Neutrophil (primary cell): Measurements from ENCODE around the gene HTR2B.

Experiments
- H3K27ac ChIP-seq: fragments of 200-600 bp; sonication (generic); 2 replicates; pipeline ENCODE4 v1.5.1; 2016; ENCODE audit warnings: mild to moderate bottlenecking, moderate library complexity
- H3K27me3 ChIP-seq: fragments of 200-600 bp; sonication (generic); 2 replicates; pipeline ENCODE4 v1.6.0; 2016; ENCODE audit warnings: mild to moderate bottlenecking
- H3K36me3 ChIP-seq: fragments of 200-600 bp; sonication (generic); 2 replicates; pipeline ENCODE4 v1.5.1; 2017
- H3K4me1 ChIP-seq, 2 experiments: fragments of 200-600 bp in 1 of 2; sonication (generic) in 1 of 2; 1 replicate in 1 of 2; 2 replicates in 1 of 2; pipeline versions ENCODE4 v1.5.1 to v1.6.1; 2013 to 2016; ENCODE audit warnings: low read depth in 1 of 2, low read length in 1 of 2, mild to moderate bottlenecking in 1 of 2, moderate library complexity in 1 of 2; ENCODE audit not compliant: control insufficient read depth in 1 of 2, insufficient read depth in 1 of 2
- H3K4me3 ChIP-seq, 2 experiments: fragments of 200-600 bp in 1 of 2; sonication (generic) in 1 of 2; 1 replicate in 1 of 2; 2 replicates in 1 of 2; pipeline ENCODE4 v1.5.1; 2013 to 2016; ENCODE audit warnings: low read depth in 1 of 2, low read length in 1 of 2, mild to moderate bottlenecking in 1 of 2, moderate library complexity in 1 of 2
- H3K9me3 ChIP-seq: fragments of 200-600 bp; sonication (generic); 2 replicates; pipeline ENCODE4 v1.5.1; 2016
- TF ChIP-seq, protein P1 (sequence below): fragments of 200-600 bp; sonication (generic); IDR thresholded peaks from 2 replicates; pipeline ENCODE4 v1.5.1; 2016; ENCODE audit warnings: antibody characterized with exemption

Gene HTR2B

DNA sequence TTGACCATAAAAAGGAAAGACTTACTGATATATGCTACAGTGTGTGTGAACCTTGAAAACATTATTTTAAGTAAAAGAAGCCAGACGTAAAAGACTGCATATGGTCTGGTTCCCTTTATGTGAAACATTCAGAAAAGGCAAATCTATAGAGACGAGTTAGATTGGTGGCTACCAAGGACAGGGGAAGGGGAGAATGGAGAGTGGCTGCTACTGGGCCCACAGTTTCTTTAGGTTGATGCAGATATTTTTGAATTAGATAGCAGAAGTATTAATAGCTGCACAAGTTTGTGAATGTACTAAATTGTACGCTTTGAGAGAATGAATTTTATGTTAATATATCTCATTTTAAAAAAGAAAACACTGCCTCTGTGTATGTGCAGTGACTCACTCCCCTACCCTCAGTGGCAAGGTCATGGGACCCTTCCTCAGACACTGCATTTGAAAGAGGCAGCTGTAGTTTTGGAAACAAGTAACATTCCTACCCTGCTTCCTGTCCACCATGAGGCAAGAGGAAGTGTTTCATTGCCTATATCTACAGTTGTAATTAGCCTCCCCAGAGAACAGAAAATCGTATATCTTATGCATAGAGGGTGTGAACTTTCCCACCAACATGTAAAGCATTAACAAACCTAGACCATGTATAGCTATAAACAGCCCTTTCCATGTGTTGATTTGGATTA lies 43.8 kb upstream of the HTR2B start:
- TF ChIP-seq, protein P1, sequence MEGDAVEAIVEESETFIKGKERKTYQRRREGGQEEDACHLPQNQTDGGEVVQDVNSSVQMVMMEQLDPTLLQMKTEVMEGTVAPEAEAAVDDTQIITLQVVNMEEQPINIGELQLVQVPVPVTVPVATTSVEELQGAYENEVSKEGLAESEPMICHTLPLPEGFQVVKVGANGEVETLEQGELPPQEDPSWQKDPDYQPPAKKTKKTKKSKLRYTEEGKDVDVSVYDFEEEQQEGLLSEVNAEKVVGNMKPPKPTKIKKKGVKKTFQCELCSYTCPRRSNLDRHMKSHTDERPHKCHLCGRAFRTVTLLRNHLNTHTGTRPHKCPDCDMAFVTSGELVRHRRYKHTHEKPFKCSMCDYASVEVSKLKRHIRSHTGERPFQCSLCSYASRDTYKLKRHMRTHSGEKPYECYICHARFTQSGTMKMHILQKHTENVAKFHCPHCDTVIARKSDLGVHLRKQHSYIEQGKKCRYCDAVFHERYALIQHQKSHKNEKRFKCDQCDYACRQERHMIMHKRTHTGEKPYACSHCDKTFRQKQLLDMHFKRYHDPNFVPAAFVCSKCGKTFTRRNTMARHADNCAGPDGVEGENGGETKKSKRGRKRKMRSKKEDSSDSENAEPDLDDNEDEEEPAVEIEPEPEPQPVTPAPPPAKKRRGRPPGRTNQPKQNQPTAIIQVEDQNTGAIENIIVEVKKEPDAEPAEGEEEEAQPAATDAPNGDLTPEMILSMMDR = no peak
- Histone ChIP-seq H3K9me3 (no peaks in the 10 kb centered on the region), H3K4me3 (no peak overlapping the region), H3K4me1 (peaks cover 18 to 19% of the 10 kb centered on the region in 2 experiments), H3K27me3 (no peaks in the 10 kb centered on the region), H3K36me3 (peaks cover 27% of the 10 kb centered on the region), H3K27ac (peak overlapping the region; percentile 53)

DNA sequence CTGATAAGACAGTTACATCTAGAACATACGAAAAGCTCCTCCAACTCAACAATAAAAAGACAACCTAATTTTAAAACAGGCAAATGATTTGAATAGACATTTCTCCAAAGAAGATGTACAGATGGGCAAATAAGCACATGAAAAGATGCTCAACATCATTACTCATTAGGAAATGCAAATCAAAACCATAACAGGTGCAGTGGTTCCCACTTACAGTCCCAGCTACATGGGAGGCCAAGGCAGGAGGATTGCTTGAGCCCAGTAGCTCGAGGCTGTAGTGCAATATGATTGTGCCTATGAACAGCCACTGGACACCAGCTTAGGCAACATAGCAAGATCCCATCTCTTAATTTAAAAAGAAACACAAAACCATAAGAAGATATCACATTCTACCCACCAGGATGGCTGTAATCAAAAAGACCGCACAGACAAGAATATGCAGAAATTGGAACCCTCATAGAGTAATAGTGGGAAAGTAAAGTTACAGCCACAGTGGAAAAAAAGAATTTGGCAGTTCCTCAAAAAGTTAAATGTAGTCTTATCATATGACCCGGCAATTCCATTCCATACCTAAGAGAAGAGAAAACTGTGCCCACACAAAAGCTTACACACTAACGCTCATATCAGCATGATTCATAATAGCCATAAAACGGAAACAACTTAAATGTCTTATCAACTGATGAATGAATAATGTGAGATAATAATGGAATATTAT lies 43.1 kb upstream of the HTR2B start:
- TF ChIP-seq, protein P1 = no peak
- Histone ChIP-seq H3K27me3 (no peaks in the 10 kb centered on the region), H3K9me3 (no peaks in the 10 kb centered on the region), H3K4me1 (peaks cover 18 to 19% of the 10 kb centered on the region in 2 experiments), H3K4me3 (no peak overlapping the region), H3K36me3 (peaks cover 27% of the 10 kb centered on the region), H3K27ac (peak overlapping the region; percentile 53)

DNA sequence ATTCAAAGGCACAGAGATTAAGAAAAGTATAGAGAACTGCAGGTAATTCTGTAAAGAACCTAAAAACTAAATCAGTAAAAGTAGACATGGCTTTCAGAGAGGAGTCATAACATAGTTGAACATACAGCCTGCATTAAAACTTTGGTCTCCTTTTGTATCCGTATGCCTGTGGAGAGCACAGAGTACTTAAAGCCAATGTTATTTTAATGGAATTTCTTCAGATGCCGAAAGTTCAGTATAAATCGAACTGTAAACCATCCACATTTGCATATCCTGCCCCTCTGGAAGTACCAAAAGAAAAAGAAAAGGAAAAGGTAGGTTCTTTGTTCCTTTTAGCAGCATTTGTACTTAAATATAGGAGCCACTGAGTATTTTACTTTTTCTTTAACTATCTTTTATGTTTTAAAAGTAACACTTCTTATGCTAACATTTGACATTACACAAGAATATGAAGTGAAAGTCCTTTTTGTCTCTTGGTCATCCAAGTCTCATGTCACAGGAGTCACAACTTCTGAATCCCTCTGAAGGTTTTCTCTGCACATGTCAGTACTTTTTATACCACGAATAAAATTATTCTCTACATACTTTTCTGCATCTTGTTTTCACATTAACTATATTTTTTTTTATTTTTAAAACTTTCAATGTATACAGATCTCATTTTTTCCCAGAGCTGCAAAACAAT lies 38.7 kb upstream of the HTR2B start:
- Histone ChIP-seq H3K27me3 (no peaks in the 10 kb centered on the region), H3K4me3 (no peak overlapping the region), H3K27ac (no peak overlapping the region), H3K9me3 (no peaks in the 10 kb centered on the region), H3K4me1 (peaks cover 4 to 5% of the 10 kb centered on the region in 2 experiments), H3K36me3 (peaks cover 21% of the 10 kb centered on the region)
- TF ChIP-seq, protein P1 = no peak

DNA sequence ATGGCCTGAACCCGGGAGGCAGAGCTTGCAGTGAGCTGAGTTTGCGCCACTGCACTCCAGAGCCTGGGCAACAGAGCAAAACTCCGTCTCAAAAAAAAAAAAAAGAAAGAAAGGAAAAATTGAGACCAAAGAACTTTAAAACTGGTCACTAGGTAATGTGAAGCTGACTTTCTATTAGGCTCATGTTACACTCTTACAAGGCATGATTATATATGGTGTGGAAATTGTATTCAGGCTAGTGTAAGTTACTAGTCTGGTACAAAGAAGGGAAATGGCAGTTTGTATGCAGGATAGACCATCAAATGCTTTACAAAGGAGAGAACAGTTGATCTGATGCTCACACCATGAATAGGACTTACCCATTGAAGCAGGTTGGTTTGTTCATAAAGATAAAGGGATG lies 38.2 kb upstream of the HTR2B start:
- no peaks in the 10 kb centered on the region for H3K9me3 ChIP-seq
- H3K36me3 ChIP-seq = peaks cover 22% of the 10 kb centered on the region
- no peaks in the 10 kb centered on the region for H3K4me1 ChIP-seq
- H3K27ac ChIP-seq = no peak overlapping the region
- TF ChIP-seq, protein P1 = no peak
- no peaks in the 10 kb centered on the region for H3K27me3 ChIP-seq
- H3K4me3 ChIP-seq = no peak overlapping the region

DNA sequence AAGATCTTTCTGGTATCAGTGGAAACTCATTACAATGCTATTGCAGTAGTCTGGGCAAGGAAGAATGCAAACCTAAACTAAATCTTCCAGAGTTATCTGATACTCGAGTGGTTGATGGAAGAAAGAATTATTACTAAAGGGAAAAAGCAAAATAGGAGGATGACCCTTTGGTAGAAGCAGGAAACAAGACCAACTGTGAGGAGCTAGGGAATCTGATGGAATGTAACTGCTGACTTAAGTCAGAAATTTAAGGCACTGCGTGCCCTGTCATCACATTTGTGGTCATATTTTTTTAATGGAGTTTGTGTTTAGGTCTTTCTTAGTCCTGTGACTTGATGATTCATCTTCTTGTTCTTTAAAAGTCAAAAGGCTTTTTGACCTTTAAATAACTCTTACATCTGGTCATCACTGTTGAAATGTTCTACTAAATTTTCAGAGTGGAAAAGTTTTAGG lies 37.1 kb upstream of the HTR2B start:
- Histone ChIP-seq H3K9me3 (no peaks in the 10 kb centered on the region), H3K27ac (no peak overlapping the region), H3K27me3 (no peaks in the 10 kb centered on the region), H3K4me3 (no peak overlapping the region), H3K4me1 (no peaks in the 10 kb centered on the region), H3K36me3 (peaks cover 20% of the 10 kb centered on the region)
- TF ChIP-seq, protein P1 = no peak
